Measurements from ENCODE around the gene YBEY. TPM values are rescaled to one million over a fixed set of nuclear protein-coding genes. Genes with fewer than 3 reads are reported as not detected.

YBEY gene
- polyA plus RNA-seq, 1 donor (not counting 4 experiments of a cell fraction or from before 2014, with no cell fraction given), result 23.5 TPM

- no peak for FAIRE-seq
- H3K9me1 ChIP-seq (ENCODE audit: control insufficient read depth, extremely low read depth, insufficient read depth, low read length), result no peaks in the 10 kb centered on the region
Measured at GRCh38 chr21:46301759-46302158, 15.6 kb downstream of the YBEY start.

GRCh38 chr21:46304437-46304836 lies 18.3 kb downstream of the YBEY start:
- no peaks in the 10 kb centered on the region for H3K27me3 ChIP-seq (ENCODE audit: control insufficient read depth, extremely low read depth, insufficient read depth, low read length)
- H4K20me1 ChIP-seq (ENCODE audit: control insufficient read depth, extremely low read depth, insufficient read depth, low read length), result no peaks in the 10 kb centered on the region
- H3K9me3 ChIP-seq (ENCODE audit: control insufficient read depth, low read depth, low read length), result no peaks in the 10 kb centered on the region
- H3K36me3 ChIP-seq (ENCODE audit: control insufficient read depth in 2 of 2, extremely low read depth in 1 of 2, insufficient read depth in 2 of 2, low read length in 2 of 2), result peaks cover 0 to 7% of the 10 kb centered on the region in 2 experiments
- TF ChIP-seq CTCF (optimal IDR thresholded peaks at IDR 0.05 in 1 of 3, IDR thresholded peaks at IDR 0.05 in 1 of 3, conservative IDR thresholded peaks at IDR 0.05 in 1 of 3; ENCODE audit: extremely low read depth in 1 of 3, insufficient read depth in 2 of 3, low read length in 3 of 3) (no peak), EZH2 (IDR thresholded peaks at IDR 0.05; ENCODE audit: low read length) (no peak)
- H3K4me1 ChIP-seq (ENCODE audit: control insufficient read depth, extremely low read depth, insufficient read depth, low read length), result no peaks in the 10 kb centered on the region
- H3K9me1 ChIP-seq (ENCODE audit: control insufficient read depth, extremely low read depth, insufficient read depth, low read length), result no peaks in the 10 kb centered on the region
- H3K9ac ChIP-seq (ENCODE audit: control insufficient read depth, extremely low read depth, insufficient read depth, low read length), result no peak overlapping the region
- dilution Hi-C loops (cut with MboI; ENCODE audit: extremely low pct_ligation_motif_present, low sequenced_read_pairs), result no loop called here
- no peaks in the 10 kb centered on the region for H3K79me2 ChIP-seq (ENCODE audit: control insufficient read depth, insufficient read depth, low read length)
- no peak overlapping the region for H3K27ac ChIP-seq (ENCODE audit: control insufficient read depth, insufficient read depth, low read length)
- no peak overlapping the region for H3K4me3 ChIP-seq (ENCODE audit: control insufficient read depth in 2 of 3, extremely low read depth in 1 of 3, insufficient read depth in 2 of 3, low read depth in 1 of 3, low read length in 3 of 3)
- H3K4me2 ChIP-seq (ENCODE audit: control insufficient read depth, extremely low read depth, insufficient read depth, low read depth, low read length), result no peak overlapping the region
- FAIRE-seq (no peak), DNase-seq (ENCODE audit: low read depth, low spot score) (no peak)
- H2AFZ ChIP-seq (ENCODE audit: control insufficient read depth, low read length), result no peak overlapping the region

More at GRCh38 chr21:46301759-46302158, 15.6 kb downstream of the YBEY start:
- no peak overlapping the region for H3K4me3 ChIP-seq (ENCODE audit: control insufficient read depth in 2 of 3, extremely low read depth in 1 of 3, insufficient read depth in 2 of 3, low read depth in 1 of 3, low read length in 3 of 3)
- H3K27ac ChIP-seq (ENCODE audit: control insufficient read depth, insufficient read depth, low read length), result no peak overlapping the region
- H3K4me1 ChIP-seq (ENCODE audit: control insufficient read depth, extremely low read depth, insufficient read depth, low read length), result no peaks in the 10 kb centered on the region
- H3K27me3 ChIP-seq (ENCODE audit: control insufficient read depth, extremely low read depth, insufficient read depth, low read length), result no peaks in the 10 kb centered on the region
- H4K20me1 ChIP-seq (ENCODE audit: control insufficient read depth, extremely low read depth, insufficient read depth, low read length), result no peaks in the 10 kb centered on the region
- H3K9ac ChIP-seq (ENCODE audit: control insufficient read depth, extremely low read depth, insufficient read depth, low read length), result no peak overlapping the region
- dilution Hi-C loops (cut with MboI; ENCODE audit: extremely low pct_ligation_motif_present, low sequenced_read_pairs), result no loop called here
- no peak for DNase-seq (ENCODE audit: low read depth, low spot score)
- H2AFZ ChIP-seq (ENCODE audit: control insufficient read depth, low read length), result no peak overlapping the region
- TF ChIP-seq CTCF (optimal IDR thresholded peaks at IDR 0.05 in 1 of 3, IDR thresholded peaks at IDR 0.05 in 1 of 3, conservative IDR thresholded peaks at IDR 0.05 in 1 of 3; ENCODE audit: extremely low read depth in 1 of 3, insufficient read depth in 2 of 3, low read length in 3 of 3), result no peak
- TF ChIP-seq EZH2 (IDR thresholded peaks at IDR 0.05; ENCODE audit: low read length), result no peak
- no peak overlapping the region for H3K4me2 ChIP-seq (ENCODE audit: control insufficient read depth, extremely low read depth, insufficient read depth, low read depth, low read length)
- H3K79me2 ChIP-seq (ENCODE audit: control insufficient read depth, insufficient read depth, low read length), result no peaks in the 10 kb centered on the region
- peaks cover 0 to 8% of the 10 kb centered on the region in 2 experiments for H3K36me3 ChIP-seq (ENCODE audit: control insufficient read depth in 2 of 2, extremely low read depth in 1 of 2, insufficient read depth in 2 of 2, low read length in 2 of 2)
- H3K9me3 ChIP-seq (ENCODE audit: control insufficient read depth, low read depth, low read length), result no peaks in the 10 kb centered on the region
